Smooth muscle cell (in vitro differentiated cells): ENCODE results near the gene POLR2A. TPM values are rescaled to one million over a fixed set of nuclear protein-coding genes. Genes with fewer than 3 reads are reported as not detected.
"Not testable (repeated sequence)": the region's sequence is repeated elsewhere in the genome, so short reads cannot be mapped to it uniquely, and the experiment has no call there.

ENCODE experiments used
- DNase-seq: peaks from one replicate; lab custom pipeline; 2025; ENCODE audit not compliant: unreplicated experiment; lab: John Stamatoyannopoulos, UW
- H2AFZ ChIP-seq: fragments of 200-600 bp; sonication (generic); 2 replicates; pipeline ENCODE4 v1.6.0; 2016; ENCODE audit warnings: antibody characterized with exemption, low read depth, mild to moderate bottlenecking
- H3F3A ChIP-seq: fragments of 200-600 bp; sonication (generic); 2 replicates; pipeline ENCODE4 v1.6.0; 2017; ENCODE audit warnings: antibody characterized with exemption, low read depth
- H3K27ac ChIP-seq: fragments of 200-600 bp; sonication (generic); 2 replicates; pipeline ENCODE4 v1.5.1; 2016; ENCODE audit warnings: low read depth, mild to moderate bottlenecking
- H3K27me3 ChIP-seq: fragments of 200-600 bp; sonication (generic); 2 replicates; pipeline ENCODE4 v1.6.1; 2016; ENCODE audit warnings: low read depth, mild to moderate bottlenecking
- H3K36me3 ChIP-seq: fragments of 200-600 bp; sonication (generic); 2 replicates; pipeline ENCODE4 v1.5.1; 2016; ENCODE audit warnings: low read depth
- H3K4me1 ChIP-seq: fragments of 200-600 bp; sonication (generic); 2 replicates; pipeline ENCODE4 v1.5.1; 2016; ENCODE audit warnings: low read depth
- H3K4me2 ChIP-seq: fragments of 200-600 bp; sonication (generic); 2 replicates; pipeline ENCODE4 v1.6.0; 2016; ENCODE audit warnings: mild to moderate bottlenecking
- H3K4me3 ChIP-seq: fragments of 200-600 bp; sonication (generic); 2 replicates; pipeline ENCODE4 v1.5.1; 2016; ENCODE audit warnings: mild to moderate bottlenecking
- H3K79me2 ChIP-seq: fragments of 200-600 bp; sonication (generic); 2 replicates; pipeline ENCODE4 v1.6.0; 2016; ENCODE audit warnings: low read depth, mild to moderate bottlenecking
- H3K9ac ChIP-seq: fragments of 200-600 bp; sonication (generic); 2 replicates; pipeline ENCODE4 v1.6.0; 2016; ENCODE audit warnings: low read depth
- H3K9me3 ChIP-seq: fragments of 200-600 bp; sonication (generic); replicated peaks from 2 replicates; pipeline ENCODE4 v1.5.1; 2016; ENCODE audit warnings: low read depth
- H4K20me1 ChIP-seq: fragments of 200-600 bp; sonication (generic); 2 replicates; pipeline ENCODE4 v1.6.0; 2016; ENCODE audit warnings: low read depth
- WGBS: methylation state at CpG from one replicate; pipeline ENCODE4 v1.1.7; 2016; ENCODE audit warnings: low lambda C conversion rate; 5-methylcytosine and 5-hydroxymethylcytosine counted together
- polyA plus RNA-seq: library from polyadenylated mRNA; unstranded; fragments of >200 nt; fragmentation: Nextera tagmentation; extraction: Ambion mirVana; gene quantifications from 2 replicates; pipeline ENCODE4 v1.2.1, GENCODE V29; 2016
- total RNA-seq: library from RNA; depleted of rRNA; stranded (reverse); fragments of >200 nt; gene quantifications from 2 replicates; pipeline ENCODE4 v1.2.3, GENCODE V29; 2014
- TF ChIP-seq, protein P1 (sequence below): fragments of 200-600 bp; sonication (generic); IDR thresholded peaks from 2 replicates; pipeline ENCODE4 v1.5.1; 2017; ENCODE audit warnings: borderline replicate concordance, mild to moderate bottlenecking, antibody characterized with exemption; ENCODE audit not compliant: insufficient read depth, poor library complexity, severe bottlenecking

The POLR2A gene
- total and polyA plus RNA-seq, 2 experiments from 2014 or later = 72.0 to 80.2 TPM

DNA sequence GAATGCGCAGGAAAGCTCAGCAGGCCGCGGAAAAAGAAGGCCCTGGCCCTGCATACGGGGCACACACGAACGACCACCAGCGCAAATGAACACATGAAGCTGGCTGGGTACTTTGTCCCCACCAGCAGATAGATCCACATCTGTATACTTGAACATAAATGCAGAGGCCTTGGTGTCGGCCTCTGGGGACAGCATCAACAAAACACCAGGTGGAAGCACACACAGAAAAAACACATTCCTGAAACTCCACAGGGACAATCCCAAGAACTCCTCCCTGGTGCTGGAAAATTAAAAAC is 4.1 kb upstream of the POLR2A start:
- no peaks in the 10 kb centered on the region for H3K27me3 ChIP-seq
- peak overlapping the region; percentile 98 for H3K4me2 ChIP-seq
- no peak for DNase-seq
- 18% methylated on average over 8 of the region's 8 CpGs for WGBS
- peak overlapping the region; percentile 99 for H3K9ac ChIP-seq
- no peaks in the 10 kb centered on the region for H3K9me3 ChIP-seq
- no peaks in the 10 kb centered on the region for H3K36me3 ChIP-seq
- H4K20me1 ChIP-seq = peaks cover 38% of the 10 kb centered on the region
- peaks cover 49% of the 10 kb centered on the region for H3K79me2 ChIP-seq
- peak overlapping the region; percentile 96 for H3K27ac ChIP-seq
- H2AFZ ChIP-seq = peak overlapping the region; percentile 64
- H3F3A ChIP-seq = peaks cover 21% of the 10 kb centered on the region
- peaks cover 22% of the 10 kb centered on the region for H3K4me1 ChIP-seq
- TF ChIP-seq, protein P1, sequence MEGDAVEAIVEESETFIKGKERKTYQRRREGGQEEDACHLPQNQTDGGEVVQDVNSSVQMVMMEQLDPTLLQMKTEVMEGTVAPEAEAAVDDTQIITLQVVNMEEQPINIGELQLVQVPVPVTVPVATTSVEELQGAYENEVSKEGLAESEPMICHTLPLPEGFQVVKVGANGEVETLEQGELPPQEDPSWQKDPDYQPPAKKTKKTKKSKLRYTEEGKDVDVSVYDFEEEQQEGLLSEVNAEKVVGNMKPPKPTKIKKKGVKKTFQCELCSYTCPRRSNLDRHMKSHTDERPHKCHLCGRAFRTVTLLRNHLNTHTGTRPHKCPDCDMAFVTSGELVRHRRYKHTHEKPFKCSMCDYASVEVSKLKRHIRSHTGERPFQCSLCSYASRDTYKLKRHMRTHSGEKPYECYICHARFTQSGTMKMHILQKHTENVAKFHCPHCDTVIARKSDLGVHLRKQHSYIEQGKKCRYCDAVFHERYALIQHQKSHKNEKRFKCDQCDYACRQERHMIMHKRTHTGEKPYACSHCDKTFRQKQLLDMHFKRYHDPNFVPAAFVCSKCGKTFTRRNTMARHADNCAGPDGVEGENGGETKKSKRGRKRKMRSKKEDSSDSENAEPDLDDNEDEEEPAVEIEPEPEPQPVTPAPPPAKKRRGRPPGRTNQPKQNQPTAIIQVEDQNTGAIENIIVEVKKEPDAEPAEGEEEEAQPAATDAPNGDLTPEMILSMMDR = no peak
- H3K4me3 ChIP-seq = peak overlapping the region; percentile 97

DNA sequence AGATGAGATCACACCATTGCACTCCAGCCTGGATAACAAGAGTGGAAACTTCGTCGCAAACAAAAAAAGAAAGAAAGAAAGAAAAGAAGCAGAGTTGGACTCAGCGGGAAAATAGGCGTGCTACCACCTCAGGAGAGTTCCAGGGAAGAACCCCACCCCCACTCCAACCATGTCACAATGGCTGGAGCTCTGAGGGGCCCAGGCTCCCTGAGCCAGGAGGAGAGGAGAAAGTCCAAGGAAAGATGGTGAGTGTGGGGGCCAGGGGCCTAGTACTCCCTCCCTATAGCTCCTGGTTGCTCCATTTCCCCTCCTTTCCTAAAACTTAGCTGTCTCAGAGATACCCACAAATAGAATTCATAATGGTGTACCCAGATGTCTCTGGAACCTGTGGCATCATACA is 2.9 kb upstream of the POLR2A start, which contains the start of gene SLC35G6:
TSS of gene SLC35G6 (plus strand) at position 172 of the 400 bp plus-strand sequence. CDS start at position 243, 71 bp downstream.
- Histone ChIP-seq H3K4me2 (peak within 1 kb of the TSS; percentile 98), H3K27ac (peak within 1 kb of the TSS; percentile 96), H3K79me2 (peaks cover 49% of the 10 kb centered on the region), H3K4me1 (peaks cover 30% of the 10 kb centered on the region), H3F3A (peaks cover 18% of the 10 kb centered on the region), H3K9ac (peak within 1 kb of the TSS; percentile 99), H3K4me3 (peak within 1 kb of the TSS; percentile 97), H4K20me1 (peaks cover 38% of the 10 kb centered on the region)
- not testable (repeated sequence) for DNase-seq, H3K27me3 ChIP-seq, H3K36me3 ChIP-seq, H3K9me3 ChIP-seq, H2AFZ ChIP-seq
- WGBS = 88% methylated on average over 4 of the region's 4 CpGs

DNA sequence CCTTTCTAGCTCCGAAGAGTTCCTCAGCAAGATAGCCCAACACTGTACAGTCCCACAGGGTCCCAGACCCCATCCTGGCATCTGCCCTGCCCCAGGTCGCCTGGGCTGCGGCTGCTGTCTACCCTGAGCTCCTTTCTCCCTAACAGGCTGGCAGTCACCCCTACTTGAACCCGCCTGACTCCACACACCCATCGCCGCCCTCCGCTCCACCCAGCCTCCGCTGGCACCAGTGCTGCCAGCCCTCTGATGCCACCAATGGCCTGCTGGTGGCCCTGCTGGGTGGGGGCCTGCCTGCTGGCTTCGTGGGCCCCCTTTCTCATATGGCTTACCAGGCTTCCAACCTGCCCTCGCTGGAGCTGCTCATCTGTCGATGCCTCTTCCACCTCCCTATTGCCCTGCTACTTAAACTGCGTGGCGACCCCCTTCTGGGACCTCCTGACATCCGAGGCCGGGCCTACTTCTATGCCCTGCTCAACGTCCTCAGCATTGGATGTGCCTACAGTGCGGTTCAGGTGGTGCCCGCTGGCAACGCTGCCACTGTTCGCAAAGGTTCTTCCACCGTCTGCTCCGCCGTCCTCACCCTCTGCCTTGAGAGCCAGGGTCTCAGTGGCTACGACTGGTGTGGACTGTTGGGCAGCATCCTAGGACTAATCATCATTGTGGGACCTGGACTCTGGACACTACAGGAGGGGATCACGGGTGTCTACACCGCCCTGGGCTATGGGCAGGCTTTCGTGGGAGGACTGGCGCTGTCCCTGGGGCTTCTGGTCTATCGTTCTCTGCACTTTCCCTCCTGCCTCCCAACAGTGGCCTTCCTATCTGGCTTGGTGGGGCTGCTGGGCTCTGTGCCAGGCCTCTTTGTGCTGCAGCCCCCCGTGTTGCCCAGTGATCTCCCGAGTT is 2.1 kb upstream of the POLR2A start:
- 91% methylated on average over 31 of the region's 31 CpGs for WGBS
- H3K36me3 ChIP-seq, H2AFZ ChIP-seq, H3K4me3 ChIP-seq, H3K9me3 ChIP-seq, H3K4me2 ChIP-seq, H3K9ac ChIP-seq, H3K27me3 ChIP-seq, DNase-seq: not testable (repeated sequence)
- H4K20me1 ChIP-seq = peaks cover 38% of the 10 kb centered on the region
- peak overlapping the region; percentile 100 for H3K27ac ChIP-seq
- H3K79me2 ChIP-seq = peaks cover 49% of the 10 kb centered on the region
- H3F3A ChIP-seq = peaks cover 10% of the 10 kb centered on the region
- peaks cover 32% of the 10 kb centered on the region for H3K4me1 ChIP-seq

DNA sequence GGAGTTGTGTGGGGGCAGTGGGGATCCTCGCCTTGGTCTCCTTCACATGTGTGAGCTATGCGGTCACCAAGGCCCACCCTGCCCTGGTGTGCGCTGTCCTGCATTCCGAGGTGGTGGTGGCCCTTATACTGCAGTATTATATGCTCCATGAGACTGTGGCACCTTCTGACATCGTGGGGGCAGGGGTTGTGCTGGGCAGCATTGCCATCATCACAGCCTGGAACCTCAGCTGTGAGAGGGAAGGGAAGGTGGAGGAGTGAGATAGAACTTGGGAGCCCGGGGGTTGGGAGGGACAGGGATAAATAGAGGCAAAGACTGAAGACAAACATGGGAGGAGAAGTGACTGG is 1.5 kb upstream of the POLR2A start:
- not testable (repeated sequence) for H3F3A ChIP-seq, H2AFZ ChIP-seq, H3K9me3 ChIP-seq, DNase-seq, H3K36me3 ChIP-seq, H3K27me3 ChIP-seq
- Histone ChIP-seq H3K27ac (peak overlapping the region; percentile 100), H3K4me1 (peaks cover 37% of the 10 kb centered on the region), H3K79me2 (peaks cover 51% of the 10 kb centered on the region), H4K20me1 (peaks cover 38% of the 10 kb centered on the region), H3K4me3 (peak overlapping the region; percentile 73), H3K4me2 (peak overlapping the region; percentile 93), H3K9ac (peak overlapping the region; percentile 99)
- WGBS = 78% methylated on average over 6 of the region's 6 CpGs

DNA sequence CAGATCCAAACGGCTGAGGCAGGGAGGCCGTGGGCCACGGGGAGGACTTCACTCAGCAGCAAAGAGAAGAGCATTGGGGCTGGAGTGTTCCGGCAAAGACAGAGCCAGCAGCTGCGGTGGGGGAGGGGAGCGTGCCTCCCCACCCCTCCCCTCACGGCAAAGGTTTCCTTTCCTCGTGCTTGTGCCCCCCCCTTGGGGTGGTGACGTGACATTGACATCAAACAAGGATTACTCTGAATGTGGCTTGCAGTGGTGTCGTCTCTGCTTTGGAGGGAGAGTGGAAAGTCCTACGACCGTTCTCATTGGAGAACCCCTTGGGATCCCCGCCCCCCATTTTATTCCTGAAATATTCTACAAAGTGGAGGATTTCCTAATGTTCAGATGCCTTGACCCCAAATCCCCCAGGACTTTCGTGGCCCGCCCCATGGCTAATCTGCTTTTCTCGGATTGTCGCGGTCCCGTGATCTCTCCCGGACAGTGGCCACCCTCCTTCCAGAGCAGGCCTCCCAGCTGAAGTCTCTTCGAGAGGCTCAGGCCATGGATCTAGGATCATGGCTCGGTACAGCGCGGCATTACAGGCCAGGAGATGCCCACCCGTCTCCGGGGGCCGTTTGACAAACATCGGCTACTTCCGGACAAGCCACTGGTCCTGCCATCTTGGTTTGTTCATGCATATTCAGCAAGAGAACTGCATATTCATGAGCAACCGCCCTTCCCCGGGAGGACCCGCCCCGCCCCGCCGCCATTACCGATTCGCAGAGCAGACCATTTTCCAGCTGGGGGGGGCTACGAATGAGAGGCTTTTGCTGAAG is 705 bp upstream of the POLR2A start:
- DNase-seq = peak; percentile 98
- Histone ChIP-seq H2AFZ (peak overlapping the region; percentile 58), H3K4me1 (peaks cover 34% of the 10 kb centered on the region), H3K4me2 (peak overlapping the region; percentile 93), H3K9ac (peak overlapping the region; percentile 99), H3K4me3 (peak overlapping the region; percentile 73), H4K20me1 (peaks cover 40% of the 10 kb centered on the region), H3K36me3 (no peaks in the 10 kb centered on the region), H3K27me3 (no peaks in the 10 kb centered on the region), H3K79me2 (peaks cover 56% of the 10 kb centered on the region), H3K27ac (peak overlapping the region; percentile 100), H3F3A (peaks cover 7% of the 10 kb centered on the region), H3K9me3 (no peaks in the 10 kb centered on the region)
- WGBS = 1% methylated on average over 35 of the region's 38 CpGs
- TF ChIP-seq, protein P1 = no peak
